ENCODE data around the gene POLR3F.

DNA sequence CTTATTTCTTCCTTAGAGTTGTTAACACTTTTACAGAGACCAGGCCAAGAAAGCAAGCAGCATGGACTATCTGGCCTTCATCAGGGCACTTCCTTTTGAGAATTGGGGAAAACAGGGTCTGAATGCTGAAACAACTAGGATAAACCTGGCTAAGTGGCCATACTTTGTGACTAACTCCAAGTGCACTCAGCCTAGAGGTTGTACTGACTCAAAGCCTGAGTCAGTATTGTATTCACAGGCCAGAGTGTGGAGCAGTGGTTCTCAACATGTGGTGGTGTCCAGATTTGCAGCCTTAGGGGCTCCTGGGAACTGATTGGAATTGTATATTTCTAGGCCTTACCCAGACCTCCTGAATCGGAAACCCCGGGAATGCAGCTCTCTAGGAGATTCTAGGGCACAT lies 60.6 kb downstream of the POLR3F start:
- TF ChIP-seq, protein P1, sequence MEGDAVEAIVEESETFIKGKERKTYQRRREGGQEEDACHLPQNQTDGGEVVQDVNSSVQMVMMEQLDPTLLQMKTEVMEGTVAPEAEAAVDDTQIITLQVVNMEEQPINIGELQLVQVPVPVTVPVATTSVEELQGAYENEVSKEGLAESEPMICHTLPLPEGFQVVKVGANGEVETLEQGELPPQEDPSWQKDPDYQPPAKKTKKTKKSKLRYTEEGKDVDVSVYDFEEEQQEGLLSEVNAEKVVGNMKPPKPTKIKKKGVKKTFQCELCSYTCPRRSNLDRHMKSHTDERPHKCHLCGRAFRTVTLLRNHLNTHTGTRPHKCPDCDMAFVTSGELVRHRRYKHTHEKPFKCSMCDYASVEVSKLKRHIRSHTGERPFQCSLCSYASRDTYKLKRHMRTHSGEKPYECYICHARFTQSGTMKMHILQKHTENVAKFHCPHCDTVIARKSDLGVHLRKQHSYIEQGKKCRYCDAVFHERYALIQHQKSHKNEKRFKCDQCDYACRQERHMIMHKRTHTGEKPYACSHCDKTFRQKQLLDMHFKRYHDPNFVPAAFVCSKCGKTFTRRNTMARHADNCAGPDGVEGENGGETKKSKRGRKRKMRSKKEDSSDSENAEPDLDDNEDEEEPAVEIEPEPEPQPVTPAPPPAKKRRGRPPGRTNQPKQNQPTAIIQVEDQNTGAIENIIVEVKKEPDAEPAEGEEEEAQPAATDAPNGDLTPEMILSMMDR (conservative IDR thresholded peaks at IDR 0.05 in 1 of 2, IDR thresholded peaks at IDR 0.05 in 1 of 2; ENCODE audit: extremely low read depth in 1 of 2, insufficient read depth in 1 of 2, low read depth in 1 of 2, low read length in 2 of 2): no peak
- TF ChIP-seq EZH2 (IDR thresholded peaks at IDR 0.05; ENCODE audit: borderline replicate concordance, low read length): no peak

Measured in mammary epithelial cell (primary cell).